ENCODE measurements around the gene CTSW. TPM values are rescaled to one million over a fixed set of nuclear protein-coding genes. Genes with fewer than 3 reads are reported as not detected.

Gene CTSW
- polyA plus RNA-seq, 3 donors, result 0.71 to 1.3 (median 0.78) TPM

- WGBS (ENCODE audit: insufficient coverage), result 3% methylated on average over 49 of the region's 77 CpGs
- H3K36me3 Mint-ChIP-seq, result peaks cover 26 to 29% of the 10 kb centered on the region in 2 donors
- Histone ChIP-seq H3K27me3 (ENCODE audit: control insufficient read depth in 2 of 2, insufficient read depth in 2 of 2, low read length in 2 of 2) (no peaks in the 10 kb centered on the region), H4K20me1 (ENCODE audit: insufficient read depth, low read length) (peaks cover 10% of the 10 kb centered on the region), H3K79me2 (ENCODE audit: insufficient read depth, low read length) (peaks cover 38% of the 10 kb centered on the region), H2AFZ (ENCODE audit: insufficient read depth, low read depth, low read length, poor library complexity, severe bottlenecking) (peak within 1 kb of the TSS; percentile 82), H3K4me1 (ENCODE audit: control insufficient read depth in 1 of 2, insufficient read depth in 2 of 2, low read length in 2 of 2) (peaks cover 58 to 63% of the 10 kb centered on the region in 2 donors), H3K9me3 (replicated peaks in 1 of 2; ENCODE audit: control insufficient read depth in 1 of 2, insufficient read depth in 1 of 2, low read length in 2 of 2) (no peaks in the 10 kb centered on the region), H3K4me3 (replicated peaks in 1 of 3; ENCODE audit: low read depth in 2 of 3, low read length in 3 of 3) (peak within 1 kb of the TSS; percentile 93 to 99 (median 98)), H3K4me2 (replicated peaks; ENCODE audit: extremely low read depth, low read length, poor library complexity, severe bottlenecking) (peak within 1 kb of the TSS; percentile 99), H3K27ac (ENCODE audit: low read depth in 1 of 2, low read length in 2 of 2) (peak within 1 kb of the TSS; percentile 61 to 94), H3K36me3 (replicated peaks in 1 of 2; ENCODE audit: control insufficient read depth in 1 of 2, insufficient read depth in 2 of 2, low read length in 2 of 2) (peaks cover 12 to 19% of the 10 kb centered on the region in 2 donors), H3K9ac (ENCODE audit: insufficient read depth, low read length, poor library complexity, severe bottlenecking) (peak within 1 kb of the TSS; percentile 94)
- intact Hi-C loops (cut with micrococcal nuclease), result loop anchor here in 1 of 2 donors (1.0 to 2.0 kb wide), 2 partner anchors 18 to 43 kb away; partner anchors contain the start of genes FOSL1 and SART1
- H3K27ac Mint-ChIP-seq, result peak within 1 kb of the TSS; percentile 81 to 93 (median 87)
- TF ChIP-seq, protein P1, sequence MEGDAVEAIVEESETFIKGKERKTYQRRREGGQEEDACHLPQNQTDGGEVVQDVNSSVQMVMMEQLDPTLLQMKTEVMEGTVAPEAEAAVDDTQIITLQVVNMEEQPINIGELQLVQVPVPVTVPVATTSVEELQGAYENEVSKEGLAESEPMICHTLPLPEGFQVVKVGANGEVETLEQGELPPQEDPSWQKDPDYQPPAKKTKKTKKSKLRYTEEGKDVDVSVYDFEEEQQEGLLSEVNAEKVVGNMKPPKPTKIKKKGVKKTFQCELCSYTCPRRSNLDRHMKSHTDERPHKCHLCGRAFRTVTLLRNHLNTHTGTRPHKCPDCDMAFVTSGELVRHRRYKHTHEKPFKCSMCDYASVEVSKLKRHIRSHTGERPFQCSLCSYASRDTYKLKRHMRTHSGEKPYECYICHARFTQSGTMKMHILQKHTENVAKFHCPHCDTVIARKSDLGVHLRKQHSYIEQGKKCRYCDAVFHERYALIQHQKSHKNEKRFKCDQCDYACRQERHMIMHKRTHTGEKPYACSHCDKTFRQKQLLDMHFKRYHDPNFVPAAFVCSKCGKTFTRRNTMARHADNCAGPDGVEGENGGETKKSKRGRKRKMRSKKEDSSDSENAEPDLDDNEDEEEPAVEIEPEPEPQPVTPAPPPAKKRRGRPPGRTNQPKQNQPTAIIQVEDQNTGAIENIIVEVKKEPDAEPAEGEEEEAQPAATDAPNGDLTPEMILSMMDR (IDR thresholded peaks at IDR 0.05), result no peak
- H3K9me3 Mint-ChIP-seq, result no peaks in the 10 kb centered on the region
- H3K27me3 Mint-ChIP-seq (ENCODE audit: low read depth in 3 of 3), result peaks cover 0 to 2% (median 0%) of the 10 kb centered on the region in 3 donors
- peaks cover 58% of the 10 kb centered on the region for H3K4me1 Mint-ChIP-seq
- no peak for DNase-seq
- peak within 1 kb of the TSS; percentile 89 to 95 for H3K4me3 Mint-ChIP-seq
Observed at GRCh38 chr11:65918211-65919140, 38.8 kb downstream of the CTSW start, which contains the start of gene C11orf68. Gene C11orf68 (minus strand): TSS chr11:65919062. CDS start chr11:65919031, 31 bp downstream.

GRCh38 chr11:65919141-65919572, 39.5 kb downstream of the CTSW start, which contains the start of gene DRAP1:
Gene DRAP1 (plus strand): TSS chr11:65919426. CDS start chr11:65919502, 76 bp downstream.
- peaks cover 38% of the 10 kb centered on the region for H3K79me2 ChIP-seq (ENCODE audit: insufficient read depth, low read length)
- peaks cover 0 to 2% (median 0%) of the 10 kb centered on the region in 3 donors for H3K27me3 Mint-ChIP-seq (ENCODE audit: low read depth in 3 of 3)
- peak within 1 kb of the TSS; percentile 82 for H2AFZ ChIP-seq (ENCODE audit: insufficient read depth, low read depth, low read length, poor library complexity, severe bottlenecking)
- H3K27me3 ChIP-seq (ENCODE audit: control insufficient read depth in 2 of 2, insufficient read depth in 2 of 2, low read length in 2 of 2), result no peaks in the 10 kb centered on the region
- H3K36me3 Mint-ChIP-seq, result peaks cover 28 to 33% of the 10 kb centered on the region in 2 donors
- WGBS (ENCODE audit: insufficient coverage), result 0% methylated on average over 48 of the region's 59 CpGs
- peak; percentile 95 to 97 (median 96) for DNase-seq
- TF ChIP-seq, protein P1 (IDR thresholded peaks at IDR 0.05), result no peak
- intact Hi-C loops (cut with micrococcal nuclease), result loop anchor here in 1 of 2 donors (1.0 to 2.0 kb wide), 2 partner anchors 18 to 42 kb away; partner anchors contain the start of genes FOSL1 and SART1
- H3K4me2 ChIP-seq (replicated peaks; ENCODE audit: extremely low read depth, low read length, poor library complexity, severe bottlenecking), result peak within 1 kb of the TSS; percentile 99
- H3K27ac ChIP-seq (ENCODE audit: low read depth in 1 of 2, low read length in 2 of 2), result peak within 1 kb of the TSS; percentile 61 to 94
- no peaks in the 10 kb centered on the region for H3K9me3 ChIP-seq (replicated peaks in 1 of 2; ENCODE audit: control insufficient read depth in 1 of 2, insufficient read depth in 1 of 2, low read length in 2 of 2)
- H3K4me1 ChIP-seq (ENCODE audit: control insufficient read depth in 1 of 2, insufficient read depth in 2 of 2, low read length in 2 of 2), result peaks cover 56 to 61% of the 10 kb centered on the region in 2 donors
- H3K4me1 Mint-ChIP-seq, result peaks cover 57% of the 10 kb centered on the region
- H3K4me3 ChIP-seq (replicated peaks in 1 of 3; ENCODE audit: low read depth in 2 of 3, low read length in 3 of 3), result peak within 1 kb of the TSS; percentile 93 to 99 (median 98)
- H3K9ac ChIP-seq (ENCODE audit: insufficient read depth, low read length, poor library complexity, severe bottlenecking), result peak within 1 kb of the TSS; percentile 94
- peaks cover 12 to 22% of the 10 kb centered on the region in 2 donors for H3K36me3 ChIP-seq (replicated peaks in 1 of 2; ENCODE audit: control insufficient read depth in 1 of 2, insufficient read depth in 2 of 2, low read length in 2 of 2)
- peak within 1 kb of the TSS; percentile 89 to 95 for H3K4me3 Mint-ChIP-seq
- peaks cover 10% of the 10 kb centered on the region for H4K20me1 ChIP-seq (ENCODE audit: insufficient read depth, low read length)
- no peaks in the 10 kb centered on the region for H3K9me3 Mint-ChIP-seq
- peak within 1 kb of the TSS; percentile 81 to 93 (median 87) for H3K27ac Mint-ChIP-seq
